GM21717 (cell line): Measurements from ENCODE around the gene MAP4K2.
"Not testable (repeated sequence)": the region's sequence is repeated elsewhere in the genome, so short reads cannot be mapped to it uniquely, and the experiment has no call there.

Source experiments
- ATAC-seq: cut with Tn5 transposase; IDR thresholded peaks from one replicate; pipeline ENCODE4 v1.9.1; 2021; ENCODE audit warnings: mild to moderate bottlenecking, moderate library complexity; ENCODE audit not compliant: unreplicated experiment

MAP4K2 gene

DNA sequence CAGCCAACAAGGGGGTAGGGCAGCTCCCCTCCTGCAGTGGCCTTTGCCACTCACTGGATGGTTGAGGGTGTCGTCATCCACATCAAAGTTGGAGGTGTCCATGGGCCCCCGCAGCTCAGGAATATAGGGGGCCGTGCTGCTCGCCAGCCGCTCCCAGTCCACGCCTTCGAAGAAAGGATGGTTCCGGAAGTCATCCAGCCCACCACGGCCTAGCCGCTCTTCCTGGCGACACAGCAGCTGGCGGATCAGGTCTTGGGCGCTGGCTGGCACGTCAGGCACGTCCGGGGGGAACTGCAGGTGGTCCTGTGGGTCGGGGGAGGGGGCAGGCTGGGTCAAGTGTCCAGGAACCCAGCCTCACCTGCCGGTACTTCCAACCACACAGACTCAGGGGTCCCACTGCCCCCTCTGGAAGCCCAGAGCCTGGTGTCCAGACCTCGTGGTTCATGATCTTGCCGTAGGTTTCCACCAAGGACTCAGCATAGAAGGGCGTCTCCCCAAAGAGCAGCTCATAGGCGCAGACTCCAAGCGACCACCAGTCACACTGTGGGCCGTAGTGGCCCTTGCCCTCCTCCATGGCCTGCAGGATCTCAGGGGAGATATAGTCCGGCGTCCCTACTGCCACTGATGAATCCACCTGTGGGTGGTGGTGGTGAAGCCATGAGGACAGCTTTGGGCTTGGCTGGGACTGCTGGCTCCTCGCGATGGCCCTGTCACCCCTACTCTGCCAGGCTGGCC is 35.8 kb upstream of the MAP4K2 start:
- ATAC-seq, result no peak

DNA sequence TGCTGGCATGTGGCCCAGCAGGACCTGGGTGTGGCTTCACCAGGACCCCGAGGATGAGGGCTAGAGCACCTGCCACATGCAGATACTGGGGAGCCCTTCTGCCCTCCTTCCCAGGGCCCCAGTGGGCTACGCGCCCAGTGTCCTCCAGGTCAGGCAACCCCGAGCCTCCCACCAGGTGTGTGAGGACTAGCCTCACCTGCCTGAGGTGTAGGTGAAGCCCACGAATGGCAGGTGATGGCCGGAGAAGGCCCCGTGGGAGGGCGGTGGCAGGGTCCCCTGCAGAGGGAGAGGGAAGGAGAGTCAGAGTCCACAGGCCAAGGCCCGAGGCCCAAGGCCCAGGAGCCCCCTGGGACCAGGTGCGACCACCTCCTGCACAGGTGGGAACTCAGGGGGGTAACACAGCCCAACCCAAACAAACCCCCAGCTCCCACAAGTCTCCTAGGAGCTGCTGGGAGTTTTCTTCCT is 34.9 kb upstream of the MAP4K2 start:
- ATAC-seq, result no peak

DNA sequence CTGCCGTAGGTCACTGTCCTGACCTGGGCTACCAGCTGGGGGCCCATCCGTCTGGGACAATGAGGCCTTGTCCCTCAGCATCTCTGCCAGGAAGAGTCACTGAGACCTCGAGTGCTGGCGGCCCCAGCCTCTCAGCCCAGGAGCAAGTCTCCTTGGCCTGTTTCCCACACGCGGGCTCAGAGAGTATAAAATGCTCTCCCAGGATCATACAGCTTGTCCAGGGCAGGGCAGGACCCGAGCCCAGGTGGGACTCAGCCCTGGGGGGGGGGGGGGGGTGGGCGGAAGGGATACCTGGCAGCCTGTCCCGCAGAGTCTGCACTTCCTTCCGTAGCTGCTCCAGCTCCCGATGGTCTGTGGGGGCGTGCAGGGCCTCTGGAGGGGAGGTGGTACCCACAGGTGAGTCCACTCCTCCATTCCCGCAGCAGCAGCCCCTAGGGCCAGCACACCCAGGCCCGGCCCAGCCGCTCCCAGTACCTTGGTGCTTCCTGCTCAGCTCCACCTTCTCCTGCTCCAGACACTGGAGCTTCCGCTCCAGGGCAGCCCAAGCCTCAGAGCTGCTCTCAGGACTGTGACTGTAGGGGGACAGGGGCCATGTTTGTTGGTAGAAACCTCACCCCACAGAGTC is 33.5 kb upstream of the MAP4K2 start:
- no peak for ATAC-seq

DNA sequence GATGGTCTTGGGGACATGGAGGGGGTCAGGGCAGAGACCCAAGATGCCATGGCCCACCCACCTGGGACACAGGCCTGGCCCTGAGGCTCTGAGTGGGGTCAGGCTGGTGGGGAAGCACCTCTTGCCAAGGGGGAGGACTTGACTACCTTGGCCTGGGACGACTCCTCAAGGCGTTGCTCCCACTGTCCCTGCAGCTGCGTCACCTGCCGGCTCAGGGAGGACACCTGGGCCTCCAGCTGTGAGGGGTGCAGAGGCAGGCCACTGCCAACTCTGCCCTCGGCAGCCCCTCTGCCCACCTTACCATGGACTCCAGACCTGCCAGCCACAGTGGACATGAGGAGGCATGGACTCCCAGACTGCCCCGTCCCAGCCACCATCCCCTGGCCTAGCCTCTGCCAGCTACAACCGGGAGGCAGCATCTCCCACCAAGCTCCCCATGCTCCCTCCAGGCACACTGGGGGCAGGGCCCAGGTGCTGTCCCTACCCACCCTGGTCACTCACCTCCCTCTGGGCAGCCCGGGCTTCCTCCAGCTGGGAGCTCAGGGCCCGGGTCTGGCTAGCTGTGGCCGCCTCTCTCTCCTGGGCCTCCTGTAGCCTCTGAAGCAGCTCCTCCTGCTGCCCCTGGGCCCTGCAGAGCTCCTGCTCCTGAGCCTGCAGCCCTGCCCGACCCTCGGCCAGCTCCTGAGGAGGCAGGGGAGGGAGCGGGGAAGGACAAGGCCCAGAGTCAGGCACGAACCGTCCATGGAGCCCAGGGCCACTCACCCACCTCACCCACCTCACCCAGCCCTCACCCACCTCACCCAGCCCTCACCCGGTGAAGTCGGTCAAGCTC is 32.8 kb upstream of the MAP4K2 start:
- no peak for ATAC-seq

DNA sequence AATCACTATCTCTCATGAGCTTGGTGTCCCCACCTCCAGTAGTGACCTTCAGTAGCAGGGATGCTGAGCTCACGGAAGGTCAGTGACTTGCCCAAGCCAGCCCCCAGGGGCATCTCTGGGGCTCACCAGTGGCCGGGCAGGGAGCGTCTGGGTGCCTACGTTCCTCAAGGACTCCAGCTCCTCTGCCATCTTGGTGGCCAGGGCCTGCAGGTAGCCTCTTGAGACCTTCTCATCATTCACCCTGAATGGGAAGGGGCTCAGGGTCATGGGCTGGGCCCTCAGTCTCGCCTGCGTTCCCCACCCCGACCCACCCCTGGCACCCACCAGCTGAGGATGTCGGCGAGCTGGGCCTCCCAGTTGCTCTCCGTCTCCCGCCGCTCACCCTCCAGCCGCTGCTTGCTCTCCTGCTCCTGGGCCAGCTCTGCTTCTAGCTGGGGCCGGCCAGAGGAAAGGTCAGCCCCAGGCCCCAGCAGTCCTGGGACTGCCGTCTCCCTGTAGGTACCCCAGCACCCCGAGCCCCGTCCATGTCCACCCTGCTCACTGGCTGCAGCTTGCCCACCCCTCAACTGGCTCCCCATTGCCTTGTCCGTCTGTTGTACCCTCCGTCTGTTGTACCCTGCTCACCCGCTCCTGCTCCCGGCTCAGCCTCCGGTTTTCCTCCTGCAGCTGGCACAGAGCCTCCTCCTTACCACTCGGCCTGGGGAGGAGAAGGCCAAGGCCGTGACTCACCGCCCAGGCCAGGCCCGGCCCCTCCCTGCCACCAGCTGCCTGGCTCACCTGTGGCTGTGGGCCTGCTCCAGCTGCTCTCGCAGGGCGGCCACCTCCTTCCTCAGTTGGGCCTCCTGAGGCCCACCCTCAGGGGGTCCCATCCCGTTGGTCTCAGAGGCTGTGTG is 32.0 kb upstream of the MAP4K2 start:
- no peak for ATAC-seq

DNA sequence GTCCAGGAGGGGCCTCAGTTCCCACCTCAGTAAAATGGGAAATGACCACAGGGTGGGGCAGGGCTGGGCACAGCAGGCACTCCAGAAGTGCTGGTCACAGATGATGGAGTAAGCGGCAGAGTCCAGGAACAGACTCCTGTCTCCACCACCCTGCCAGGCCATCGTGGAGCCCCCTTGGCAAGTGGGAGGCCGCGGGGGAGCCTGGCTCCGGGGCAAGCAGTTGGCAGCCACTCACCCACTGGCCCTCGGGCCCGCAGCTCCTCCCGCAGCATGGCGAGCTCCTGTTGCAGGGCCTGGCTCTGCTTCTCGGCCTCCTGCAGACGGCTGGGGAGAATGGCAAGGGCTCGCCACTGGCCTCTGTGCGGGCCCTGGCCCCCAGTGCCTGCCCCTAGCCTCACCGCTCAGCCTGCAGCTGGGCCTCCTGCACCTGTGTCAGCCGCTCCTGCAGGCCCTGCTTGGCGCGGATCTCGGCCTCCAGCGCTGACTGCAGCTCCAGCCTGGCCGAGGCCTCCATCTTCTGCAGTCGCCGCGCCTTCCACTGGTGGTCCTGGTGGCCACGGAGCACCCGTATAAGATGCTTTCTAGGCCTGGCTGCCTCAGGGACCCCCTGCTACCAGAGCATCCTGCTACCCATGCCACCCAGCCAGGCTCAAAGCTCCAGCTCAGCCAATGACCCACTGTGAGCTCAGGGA is 31.2 kb upstream of the MAP4K2 start:
- no peak for ATAC-seq

DNA sequence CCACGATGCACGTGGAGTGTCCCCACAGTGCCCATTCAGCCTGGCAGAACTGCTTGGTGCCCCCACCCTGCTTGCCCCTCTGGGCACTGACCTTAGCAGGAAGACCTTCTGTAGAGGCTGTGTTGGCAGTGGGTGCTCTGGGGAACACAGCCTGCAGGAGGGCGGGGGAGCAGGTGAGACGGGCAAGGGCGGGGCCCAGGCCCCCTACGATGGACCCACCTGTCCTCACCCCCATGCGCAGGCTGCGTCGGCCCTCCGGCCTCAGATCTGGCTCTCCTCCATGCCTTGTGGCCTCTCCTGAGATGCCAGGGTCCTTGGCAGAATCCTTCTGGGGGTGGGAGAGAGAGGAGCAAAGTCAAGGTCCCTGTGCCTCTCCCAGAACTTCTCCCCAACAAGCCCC is 30.5 kb upstream of the MAP4K2 start:
- no peak for ATAC-seq

DNA sequence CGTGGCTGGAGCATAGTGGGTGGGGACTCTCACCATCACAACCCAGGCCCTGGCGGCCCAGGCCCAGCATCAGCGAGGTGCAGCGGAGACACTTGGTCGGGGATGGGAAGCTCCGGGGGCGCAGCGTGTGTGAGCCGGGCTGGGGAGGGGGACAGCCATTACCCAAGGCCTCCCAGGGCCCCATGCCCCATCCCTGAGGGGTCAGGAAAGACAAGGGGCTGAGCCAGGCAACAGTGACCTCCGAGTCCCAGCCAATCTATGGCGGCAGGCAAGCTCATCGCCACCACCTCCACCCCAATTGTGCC is 30.1 kb upstream of the MAP4K2 start:
- ATAC-seq, result no peak

DNA sequence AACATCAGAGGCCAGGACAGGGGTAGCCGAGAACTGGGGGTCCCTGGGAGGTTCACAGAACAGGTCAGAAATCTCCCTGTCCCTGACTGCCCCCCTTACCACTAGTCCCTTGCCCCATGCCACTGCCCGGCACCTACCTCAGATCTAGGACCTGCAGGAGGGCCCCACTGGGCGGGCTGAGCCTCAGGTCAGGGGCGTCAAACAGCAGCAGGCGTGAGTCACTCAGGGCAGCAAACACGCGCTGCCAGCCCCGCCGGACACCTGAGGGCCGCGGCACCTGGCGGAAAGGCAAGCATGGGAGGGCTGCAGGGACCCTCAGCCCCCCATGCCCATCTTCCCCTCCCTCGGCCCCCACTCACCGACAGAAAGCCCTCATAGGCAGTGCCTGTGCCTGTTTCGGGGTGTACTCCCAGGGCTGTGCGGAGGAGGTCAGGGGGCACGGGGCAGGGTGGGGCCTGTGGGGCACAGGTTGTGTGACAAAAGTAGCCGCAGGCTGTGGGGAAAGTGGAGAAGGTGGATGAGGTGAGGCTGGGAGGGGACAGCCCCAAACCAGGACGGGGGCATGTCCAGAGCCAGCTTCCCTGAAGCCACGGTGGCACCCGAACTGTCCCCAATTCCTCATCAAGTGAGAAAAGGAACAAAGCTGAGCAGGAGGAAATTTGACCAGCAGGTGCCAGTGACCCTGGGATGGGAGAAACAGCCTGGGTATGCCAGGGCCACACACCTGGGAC is 29.6 kb upstream of the MAP4K2 start:
- ATAC-seq, result no peak

DNA sequence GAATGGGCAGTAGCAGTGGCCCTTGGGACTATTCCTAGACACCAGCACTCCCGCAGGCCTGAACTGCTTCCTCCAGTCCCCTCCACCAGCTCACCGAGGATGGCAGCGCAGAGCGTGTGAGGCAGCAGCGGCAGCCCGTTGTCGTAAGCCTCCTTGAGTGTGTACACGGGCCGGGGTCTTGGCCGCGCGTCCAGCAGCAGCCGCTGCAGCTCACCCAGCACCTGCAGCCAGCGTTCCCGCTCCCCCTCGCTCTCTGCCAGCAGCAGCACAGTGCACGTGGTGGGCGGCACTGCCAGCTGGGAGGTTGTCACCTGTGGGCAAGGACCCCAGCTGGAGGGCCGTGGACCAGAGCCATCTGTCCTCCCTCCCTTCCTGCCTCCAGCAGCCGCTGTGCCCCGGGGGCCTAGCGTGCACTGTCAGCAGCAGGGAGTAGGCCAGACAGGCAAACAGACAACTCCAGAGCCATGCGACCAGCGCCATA is 28.4 kb upstream of the MAP4K2 start:
- no peak for ATAC-seq

DNA sequence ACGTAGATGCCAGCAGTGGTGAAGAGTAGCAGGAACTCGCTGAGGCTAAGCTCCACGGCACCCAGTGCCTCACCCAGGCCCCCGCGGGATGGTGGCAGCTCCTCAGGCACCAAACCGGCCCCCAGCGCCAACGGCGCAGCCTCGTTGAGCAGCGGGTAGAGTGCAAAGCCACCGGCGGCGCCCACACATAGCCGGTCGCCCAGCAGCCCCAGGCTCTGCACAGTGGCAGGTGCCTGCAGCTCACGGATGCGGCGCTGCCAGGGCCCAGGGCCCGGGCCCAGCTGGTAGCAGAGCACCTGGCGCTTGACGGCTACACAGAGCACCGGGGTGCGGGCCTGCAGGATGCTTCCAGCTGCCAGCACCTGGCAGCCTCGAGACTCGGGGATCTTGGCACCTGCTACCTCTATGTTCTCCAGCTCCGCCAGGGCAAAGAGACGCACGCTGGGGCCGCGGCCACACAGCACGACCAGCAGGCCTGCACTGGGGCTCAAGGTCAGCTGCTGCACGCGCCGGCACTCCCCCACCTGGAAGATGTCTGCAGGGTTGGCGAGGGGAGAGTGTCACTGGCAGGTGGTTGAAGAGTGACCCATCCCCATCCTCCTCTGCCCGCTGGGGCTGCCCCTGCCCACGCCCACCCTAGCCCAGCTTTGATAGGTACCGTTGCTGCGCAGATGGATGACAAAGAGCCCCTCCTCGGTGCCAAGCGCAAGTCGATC is 26.7 kb upstream of the MAP4K2 start:
- no peak for ATAC-seq

DNA sequence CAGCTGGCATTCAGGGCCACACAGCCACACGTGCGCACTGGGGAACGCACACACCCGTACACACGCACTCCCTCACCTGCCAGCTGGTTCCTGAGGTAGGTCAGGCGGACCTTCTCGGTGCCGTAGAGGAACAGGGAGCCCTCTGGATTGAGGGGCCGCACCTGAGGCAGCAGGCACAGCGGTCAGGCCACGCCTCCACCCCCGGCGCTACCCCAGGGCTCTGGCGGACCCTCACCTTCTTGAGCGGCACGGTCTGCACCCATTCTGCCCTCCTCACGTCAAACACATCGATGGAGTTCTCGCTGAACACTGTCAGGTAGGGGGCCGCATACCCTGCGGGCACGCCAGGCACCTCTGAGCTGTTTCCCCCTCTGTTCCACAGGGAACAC is 24.4 kb upstream of the MAP4K2 start:
- ATAC-seq, result no peak

DNA sequence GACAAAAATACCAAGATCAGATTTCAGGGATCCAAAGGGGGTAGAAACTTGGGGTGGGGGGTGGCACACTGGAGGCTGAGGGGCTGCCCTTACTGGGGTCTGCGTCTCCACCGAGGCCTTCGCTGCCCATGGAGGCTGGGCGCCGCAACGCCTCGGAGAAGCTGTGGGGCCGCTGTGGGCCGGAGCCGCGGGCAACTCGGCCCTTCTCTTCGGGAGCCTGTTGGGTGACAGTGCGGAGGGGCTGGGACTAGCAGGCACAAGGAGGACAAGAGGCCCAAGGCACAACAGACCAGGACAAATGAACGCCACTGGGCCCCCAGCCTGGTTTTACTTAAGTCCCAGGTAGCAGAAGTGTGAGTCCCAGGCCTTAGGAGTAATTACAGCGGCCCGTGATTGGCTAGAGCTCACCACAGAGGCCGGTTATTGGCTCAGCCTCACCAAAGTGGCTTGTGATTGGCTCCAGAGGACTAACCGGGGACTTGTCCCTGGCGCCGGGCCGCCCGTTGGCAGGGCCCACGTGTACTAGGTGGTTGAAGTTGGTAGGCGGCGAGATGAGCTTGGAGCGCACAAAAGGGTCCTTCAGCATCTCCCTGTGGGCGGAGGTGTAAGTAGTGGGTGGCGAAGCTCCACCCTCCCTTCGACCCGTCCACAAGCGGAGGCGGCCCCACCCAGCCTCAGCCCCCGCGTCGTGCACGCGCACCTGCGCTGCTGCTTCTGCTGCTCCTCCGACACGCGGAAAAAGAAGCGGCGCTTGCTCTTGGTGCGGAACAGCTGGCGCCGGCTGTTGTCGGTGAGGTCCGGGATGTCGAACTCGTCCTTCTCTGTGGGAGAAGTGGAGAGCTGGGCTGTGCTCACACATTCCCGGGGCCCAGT is 23.8 kb upstream of the MAP4K2 start:
- ATAC-seq, result no peak

DNA sequence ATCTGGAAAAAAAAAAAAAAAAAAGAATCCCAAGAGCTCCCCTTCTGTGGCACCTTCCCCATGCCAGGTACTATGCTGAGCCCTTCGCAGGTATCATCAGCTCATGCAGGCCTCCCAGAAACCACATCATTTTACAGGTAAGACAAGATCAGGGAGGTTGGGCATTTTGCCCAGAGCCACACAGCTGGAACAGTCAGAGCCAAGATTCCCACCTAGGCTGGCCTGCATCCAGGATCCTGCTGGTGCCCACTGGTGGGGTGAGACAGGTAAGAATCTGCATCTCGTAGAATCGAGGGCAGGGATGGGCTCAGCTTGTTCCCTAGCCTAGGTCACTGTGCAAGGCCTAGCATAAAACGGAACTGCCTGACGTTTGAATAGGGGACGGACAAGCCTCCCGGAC is 23.0 kb upstream of the MAP4K2 start:
- no peak for ATAC-seq

DNA sequence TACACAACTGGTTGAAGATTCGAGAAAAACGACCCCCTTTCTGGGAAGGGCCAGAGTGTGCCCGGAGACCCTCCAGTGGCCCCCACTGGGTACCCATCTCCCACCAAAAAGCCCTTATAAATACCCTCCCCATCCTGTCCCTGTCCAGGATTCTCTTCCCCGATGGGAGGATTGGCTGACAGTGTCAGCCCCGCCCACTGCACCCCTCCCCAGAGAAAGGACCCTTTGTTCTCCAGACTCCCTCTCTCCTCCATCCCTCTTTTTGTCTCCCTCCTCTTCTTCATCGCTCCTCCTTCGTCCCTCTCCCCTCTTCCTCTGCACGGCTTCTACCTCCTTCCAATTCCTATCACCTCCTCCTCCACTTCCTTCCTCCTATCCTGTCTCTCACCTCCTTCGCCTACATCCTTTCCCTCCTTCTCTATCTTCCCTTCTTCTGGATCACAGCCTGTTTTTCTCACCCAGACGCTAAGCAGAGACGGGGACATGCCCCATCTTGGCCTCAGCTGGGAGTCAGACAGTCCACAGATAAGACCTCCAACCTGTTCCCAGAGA is 20.6 kb upstream of the MAP4K2 start:
- ATAC-seq, result no peak

DNA sequence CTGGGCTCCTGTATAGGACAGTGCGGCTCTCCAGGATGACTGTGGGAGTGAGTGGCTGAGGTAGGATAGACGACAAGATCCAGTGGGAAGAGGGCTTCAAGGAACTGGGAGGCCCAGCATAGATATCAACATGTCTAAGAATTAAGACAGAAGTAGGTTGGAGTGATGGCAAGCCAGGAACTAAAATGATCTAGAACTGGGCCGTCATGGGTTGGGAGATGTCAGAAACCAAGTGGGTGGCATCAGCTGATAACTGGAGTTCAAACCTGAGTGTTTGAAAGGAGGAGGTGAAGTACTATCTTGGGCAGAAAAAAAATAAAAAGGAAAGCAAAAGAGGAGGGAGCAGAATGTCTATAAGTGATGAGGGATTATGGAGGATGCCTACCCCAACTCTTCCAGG is 14.5 kb upstream of the MAP4K2 start:
- ATAC-seq, result no peak

DNA sequence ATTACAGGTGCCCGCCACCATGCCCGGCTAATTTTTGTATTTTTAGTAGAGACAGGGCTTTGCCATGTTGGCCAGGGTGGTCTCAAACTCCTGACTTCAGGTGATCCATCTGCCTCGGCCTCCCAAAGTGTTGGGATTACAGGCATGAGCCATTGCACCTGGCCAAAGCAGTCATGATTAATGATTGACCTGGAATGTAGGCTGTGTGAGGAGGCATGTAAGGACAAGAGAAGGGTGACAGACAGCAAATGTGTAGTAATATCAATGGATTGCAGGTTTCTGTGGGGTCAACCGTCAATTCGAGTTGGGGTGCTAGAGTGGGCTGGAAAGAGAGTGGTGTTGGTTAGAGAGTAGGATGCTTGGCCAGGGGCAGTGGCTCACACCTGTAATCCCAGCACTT is 12.4 kb upstream of the MAP4K2 start:
- not testable (repeated sequence) for ATAC-seq

DNA sequence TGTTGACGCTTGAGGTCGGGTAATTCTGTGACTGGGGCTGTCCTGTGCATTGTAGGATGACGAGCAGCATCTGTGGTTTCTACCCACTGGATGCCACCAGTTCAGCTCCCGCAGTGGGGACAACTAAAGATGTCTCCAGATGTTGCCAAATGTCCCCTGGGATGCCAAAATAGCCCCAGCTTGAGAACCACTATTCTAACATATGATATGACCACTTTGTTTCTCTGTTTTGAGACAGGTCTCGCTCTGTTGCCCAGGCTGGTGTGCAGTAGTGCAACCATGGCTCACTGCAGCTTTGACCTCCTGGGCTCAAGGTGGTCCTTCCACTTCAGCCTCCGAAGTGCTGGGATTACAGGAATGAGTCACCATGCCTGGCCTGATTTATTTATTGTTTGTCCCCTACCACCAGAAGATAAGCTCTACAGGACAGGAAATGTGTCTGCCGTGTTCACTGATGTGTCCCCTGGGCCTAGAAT is 11.7 kb upstream of the MAP4K2 start:
- no peak for ATAC-seq
